ENCODE measurements around the gene SYNJ2.
"Not testable (repeated sequence)": the region's sequence is repeated elsewhere in the genome, so short reads cannot be mapped to it uniquely, and the experiment has no call there.

DNA sequence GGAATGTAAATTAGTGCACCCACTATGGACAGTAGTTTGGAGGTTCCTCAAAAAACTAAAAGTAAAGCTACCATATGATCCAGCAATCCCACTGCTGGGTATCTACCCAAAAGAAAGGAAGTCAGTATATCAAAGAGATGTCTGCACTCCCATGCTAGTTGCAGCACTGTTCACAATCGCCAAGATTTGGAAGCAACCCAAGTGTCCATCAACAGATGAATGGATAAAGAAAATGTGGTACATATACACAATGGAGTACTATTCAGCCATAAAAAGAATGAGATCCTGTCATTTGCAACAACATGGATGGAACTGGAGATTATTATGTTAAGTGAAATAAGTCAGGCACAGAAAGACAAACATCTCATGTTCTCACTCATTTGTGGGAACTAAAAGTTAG, 30.8 kb upstream of the SYNJ2 start:
- TF ChIP-seq, protein P1, sequence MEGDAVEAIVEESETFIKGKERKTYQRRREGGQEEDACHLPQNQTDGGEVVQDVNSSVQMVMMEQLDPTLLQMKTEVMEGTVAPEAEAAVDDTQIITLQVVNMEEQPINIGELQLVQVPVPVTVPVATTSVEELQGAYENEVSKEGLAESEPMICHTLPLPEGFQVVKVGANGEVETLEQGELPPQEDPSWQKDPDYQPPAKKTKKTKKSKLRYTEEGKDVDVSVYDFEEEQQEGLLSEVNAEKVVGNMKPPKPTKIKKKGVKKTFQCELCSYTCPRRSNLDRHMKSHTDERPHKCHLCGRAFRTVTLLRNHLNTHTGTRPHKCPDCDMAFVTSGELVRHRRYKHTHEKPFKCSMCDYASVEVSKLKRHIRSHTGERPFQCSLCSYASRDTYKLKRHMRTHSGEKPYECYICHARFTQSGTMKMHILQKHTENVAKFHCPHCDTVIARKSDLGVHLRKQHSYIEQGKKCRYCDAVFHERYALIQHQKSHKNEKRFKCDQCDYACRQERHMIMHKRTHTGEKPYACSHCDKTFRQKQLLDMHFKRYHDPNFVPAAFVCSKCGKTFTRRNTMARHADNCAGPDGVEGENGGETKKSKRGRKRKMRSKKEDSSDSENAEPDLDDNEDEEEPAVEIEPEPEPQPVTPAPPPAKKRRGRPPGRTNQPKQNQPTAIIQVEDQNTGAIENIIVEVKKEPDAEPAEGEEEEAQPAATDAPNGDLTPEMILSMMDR (IDR thresholded peaks at IDR 0.05): not testable (repeated sequence)
- not testable (repeated sequence) for TF ChIP-seq POLR2A (IDR thresholded peaks at IDR 0.05)
